ENCODE measurements around the gene FHOD3.

DNA sequence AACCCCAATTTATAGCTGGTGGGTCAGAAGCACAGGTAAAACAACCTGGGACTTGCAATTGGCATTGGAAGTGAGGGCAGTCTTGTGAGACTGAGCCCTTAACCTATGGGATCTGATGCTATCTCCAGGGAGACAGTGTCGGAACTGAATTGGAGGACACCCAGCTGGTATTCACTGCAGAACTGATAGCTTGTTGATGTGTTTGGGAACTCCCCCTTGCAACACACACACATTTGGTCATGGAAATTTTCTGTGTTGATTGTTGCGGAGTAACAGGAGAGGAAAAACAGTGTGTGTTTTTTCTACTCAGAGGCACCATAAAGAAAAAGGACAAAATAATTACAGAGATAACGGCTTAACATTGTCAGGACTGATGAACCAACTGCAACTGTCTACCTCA lies 515.2 kb downstream of the FHOD3 start:
- TF ChIP-seq, protein P1, sequence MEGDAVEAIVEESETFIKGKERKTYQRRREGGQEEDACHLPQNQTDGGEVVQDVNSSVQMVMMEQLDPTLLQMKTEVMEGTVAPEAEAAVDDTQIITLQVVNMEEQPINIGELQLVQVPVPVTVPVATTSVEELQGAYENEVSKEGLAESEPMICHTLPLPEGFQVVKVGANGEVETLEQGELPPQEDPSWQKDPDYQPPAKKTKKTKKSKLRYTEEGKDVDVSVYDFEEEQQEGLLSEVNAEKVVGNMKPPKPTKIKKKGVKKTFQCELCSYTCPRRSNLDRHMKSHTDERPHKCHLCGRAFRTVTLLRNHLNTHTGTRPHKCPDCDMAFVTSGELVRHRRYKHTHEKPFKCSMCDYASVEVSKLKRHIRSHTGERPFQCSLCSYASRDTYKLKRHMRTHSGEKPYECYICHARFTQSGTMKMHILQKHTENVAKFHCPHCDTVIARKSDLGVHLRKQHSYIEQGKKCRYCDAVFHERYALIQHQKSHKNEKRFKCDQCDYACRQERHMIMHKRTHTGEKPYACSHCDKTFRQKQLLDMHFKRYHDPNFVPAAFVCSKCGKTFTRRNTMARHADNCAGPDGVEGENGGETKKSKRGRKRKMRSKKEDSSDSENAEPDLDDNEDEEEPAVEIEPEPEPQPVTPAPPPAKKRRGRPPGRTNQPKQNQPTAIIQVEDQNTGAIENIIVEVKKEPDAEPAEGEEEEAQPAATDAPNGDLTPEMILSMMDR (IDR thresholded peaks at IDR 0.05; ENCODE audit: low read depth, low read length) = no peak
- TF ChIP-seq, protein P2, sequence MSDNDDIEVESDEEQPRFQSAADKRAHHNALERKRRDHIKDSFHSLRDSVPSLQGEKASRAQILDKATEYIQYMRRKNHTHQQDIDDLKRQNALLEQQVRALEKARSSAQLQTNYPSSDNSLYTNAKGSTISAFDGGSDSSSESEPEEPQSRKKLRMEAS (IDR thresholded peaks at IDR 0.05; ENCODE audit: low read depth, low read length) = no peak
